Fibroblast of the conjunctiva (primary cell): Measurements from ENCODE around the gene CC2D2A.

Experiments
- DNase-seq: peaks from one replicate; pipeline ENCODE4 v3.0.0-alpha.2; 2010; ENCODE audit warnings: low read depth

Gene CC2D2A

GRCh38 chr4:15648600-15648999 lies 178.9 kb downstream of the CC2D2A start:
- no peak for DNase-seq

DNA sequence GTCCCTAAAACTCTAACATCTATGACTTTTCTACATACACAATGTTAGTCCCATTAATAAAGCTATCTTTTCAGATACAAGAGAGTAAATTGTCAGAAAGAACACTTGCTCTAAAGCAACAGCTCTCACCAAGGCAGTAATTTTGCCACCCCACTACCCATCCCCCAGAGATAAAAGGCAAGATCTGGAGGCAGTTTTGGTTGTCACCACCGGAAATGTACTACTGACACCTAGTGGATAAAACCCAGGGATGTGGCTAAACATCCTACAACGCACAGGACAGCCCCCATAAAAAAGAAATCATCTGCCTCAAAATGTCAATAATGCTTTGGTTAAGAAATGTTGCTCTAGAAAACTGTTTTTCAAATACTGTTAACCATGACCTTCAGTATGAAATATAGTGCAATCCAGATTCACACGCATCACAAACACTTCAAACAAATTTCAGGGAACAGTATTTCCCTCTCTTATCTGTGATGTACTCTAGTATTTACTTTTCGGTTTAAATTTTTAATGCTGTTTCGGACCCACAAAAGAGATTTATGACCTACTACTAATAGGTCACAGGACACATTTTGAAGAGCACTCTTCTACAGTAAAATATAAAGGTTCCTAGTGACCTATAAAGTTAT lies 180.3 kb downstream of the CC2D2A start:
- DNase-seq = no peak
